HG02588 (cell line): Measurements from ENCODE around the gene IKZF3.
"Not testable (repeated sequence)": the region's sequence is repeated elsewhere in the genome, so short reads cannot be mapped to it uniquely, and the experiment has no call there.

Experiments
- ATAC-seq: cut with Tn5 transposase; IDR thresholded peaks from one replicate; pipeline ENCODE4 v1.9.1; 2021; ENCODE audit warnings: mild to moderate bottlenecking, moderate library complexity; ENCODE audit not compliant: unreplicated experiment

IKZF3 gene

GRCh38 chr17:39861235-39861634 is 2.9 kb downstream of the IKZF3 start:
- no peak for ATAC-seq

GRCh38 chr17:39855911-39856649 is 8.0 kb downstream of the IKZF3 start:
- ATAC-seq, result not testable (repeated sequence)

- no peak for ATAC-seq
Observed at GRCh38 chr17:39854909-39855308, 9.2 kb downstream of the IKZF3 start.

GRCh38 chr17:39852239-39852638 is 11.9 kb downstream of the IKZF3 start:
- ATAC-seq, result no peak

- not testable (repeated sequence) for ATAC-seq
Observed at GRCh38 chr17:39850186-39850585, 13.9 kb downstream of the IKZF3 start.

GRCh38 chr17:39848600-39848999 is 15.5 kb downstream of the IKZF3 start:
- no peak for ATAC-seq

- ATAC-seq, result no peak
Observed at GRCh38 chr17:39846205-39846604, 17.9 kb downstream of the IKZF3 start.

- ATAC-seq, result no peak
Observed at GRCh38 chr17:39845052-39845846, 18.9 kb downstream of the IKZF3 start.

GRCh38 chr17:39841134-39841683 is 22.9 kb downstream of the IKZF3 start:
- ATAC-seq, result no peak

GRCh38 chr17:39838784-39839183 is 25.3 kb downstream of the IKZF3 start:
- ATAC-seq, result no peak

GRCh38 chr17:39838057-39838456 is 26.1 kb downstream of the IKZF3 start:
- no peak for ATAC-seq

GRCh38 chr17:39836117-39836516 is 28.0 kb downstream of the IKZF3 start:
- no peak for ATAC-seq

- ATAC-seq, result no peak
Observed at GRCh38 chr17:39835038-39835786, 28.9 kb downstream of the IKZF3 start.

GRCh38 chr17:39834017-39834416 is 30.1 kb downstream of the IKZF3 start:
- no peak for ATAC-seq

GRCh38 chr17:39831588-39831987 is 32.5 kb downstream of the IKZF3 start:
- ATAC-seq, result no peak

- ATAC-seq, result no peak
Observed at GRCh38 chr17:39828443-39828842, 35.7 kb downstream of the IKZF3 start.

GRCh38 chr17:39826334-39826733 is 37.8 kb downstream of the IKZF3 start:
- no peak for ATAC-seq

GRCh38 chr17:39823407-39824054 is 40.6 kb downstream of the IKZF3 start:
- ATAC-seq, result no peak

GRCh38 chr17:39822051-39822451 is 42.1 kb downstream of the IKZF3 start:
- ATAC-seq, result no peak

- no peak for ATAC-seq
Observed at GRCh38 chr17:39820987-39821386, 43.1 kb downstream of the IKZF3 start.

GRCh38 chr17:39820541-39820940 is 43.6 kb downstream of the IKZF3 start:
- no peak for ATAC-seq
